Esophagus muscularis mucosa (tissue), 3 donors: ENCODE measurements around the gene MALL.

Experiments
- EP300 ChIP-seq: sonication (generic); formaldehyde crosslinking; IDR thresholded peaks from one replicate; pipeline ENCODE4 v1.6.1; 2017; ENCODE audit warnings: antibody characterized with exemption
- TF ChIP-seq, protein P1 (sequence below), 3 experiments: fragments of 200-600 bp in 2 of 3; fragments of 450-650 bp in 1 of 3; sonication (generic) in 2 of 3; IDR thresholded peaks; one replicate each; pipeline ENCODE4 v1.5.1; 2017 to 2019; ENCODE audit warnings: antibody characterized with exemption in 3 of 3, mild to moderate bottlenecking in 2 of 3, moderate library complexity in 1 of 3

DNA sequence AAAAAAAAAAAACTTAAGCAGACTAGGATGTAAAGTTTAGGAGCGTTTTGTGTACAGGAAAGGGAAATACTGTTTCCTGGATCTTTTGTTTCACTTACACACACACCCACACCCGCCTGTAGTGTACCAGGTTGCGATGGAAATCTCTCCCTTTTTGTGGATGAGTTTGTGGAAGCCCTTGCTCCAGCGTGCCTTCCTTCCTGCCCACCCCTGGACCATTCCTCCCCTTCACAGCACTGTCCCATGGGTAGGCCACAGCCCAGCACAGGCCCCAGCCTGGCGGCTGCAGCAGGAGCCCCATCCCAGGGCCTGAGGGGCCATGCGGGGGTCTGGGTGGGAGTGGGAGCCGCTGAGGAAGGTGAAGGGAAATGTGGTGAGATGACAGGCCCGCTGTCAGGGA is 15.1 kb downstream of the MALL start:
- TF ChIP-seq, protein P1, sequence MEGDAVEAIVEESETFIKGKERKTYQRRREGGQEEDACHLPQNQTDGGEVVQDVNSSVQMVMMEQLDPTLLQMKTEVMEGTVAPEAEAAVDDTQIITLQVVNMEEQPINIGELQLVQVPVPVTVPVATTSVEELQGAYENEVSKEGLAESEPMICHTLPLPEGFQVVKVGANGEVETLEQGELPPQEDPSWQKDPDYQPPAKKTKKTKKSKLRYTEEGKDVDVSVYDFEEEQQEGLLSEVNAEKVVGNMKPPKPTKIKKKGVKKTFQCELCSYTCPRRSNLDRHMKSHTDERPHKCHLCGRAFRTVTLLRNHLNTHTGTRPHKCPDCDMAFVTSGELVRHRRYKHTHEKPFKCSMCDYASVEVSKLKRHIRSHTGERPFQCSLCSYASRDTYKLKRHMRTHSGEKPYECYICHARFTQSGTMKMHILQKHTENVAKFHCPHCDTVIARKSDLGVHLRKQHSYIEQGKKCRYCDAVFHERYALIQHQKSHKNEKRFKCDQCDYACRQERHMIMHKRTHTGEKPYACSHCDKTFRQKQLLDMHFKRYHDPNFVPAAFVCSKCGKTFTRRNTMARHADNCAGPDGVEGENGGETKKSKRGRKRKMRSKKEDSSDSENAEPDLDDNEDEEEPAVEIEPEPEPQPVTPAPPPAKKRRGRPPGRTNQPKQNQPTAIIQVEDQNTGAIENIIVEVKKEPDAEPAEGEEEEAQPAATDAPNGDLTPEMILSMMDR (IDR thresholded peaks at IDR 0.05): no peak
- TF ChIP-seq EP300: no peak
